ENCODE data around the gene ASB4.

The ASB4 gene

GRCh38 chr7:95485391-95486123, at the start of gene ASB4:
Gene ASB4 (plus strand): TSS chr7:95485943. CDS start chr7:95485972, 29 bp downstream.
- ChIA-PET POLR2A (no interaction called here), CTCF (interaction anchor here (0.7 to 0.8 kb wide), 2 partner anchors 9 to 205 kb away, joined by 3 to 4 read pairs; no protein-coding TSS in a partner anchor)
- no peak for DNase-seq (ENCODE audit: extremely low spot score)
- TF ChIP-seq CTBP1 (IDR thresholded peaks at IDR 0.05; ENCODE audit: borderline replicate concordance) (no peak), ARNT (IDR thresholded peaks at IDR 0.05) (no peak), L3MBTL2 (conservative IDR thresholded peaks at IDR 0.05) (no peak)

- ChIA-PET CTCF (interaction anchor here (0.6 kb wide), 1 partner anchor 12 kb away, joined by 4 read pairs; no protein-coding TSS in a partner anchor), POLR2A (no interaction called here)
- TF ChIP-seq NFRKB (IDR thresholded peaks at IDR 0.05) (no peak), ZNF384 (IDR thresholded peaks at IDR 0.05) (no peak), L3MBTL2 (conservative IDR thresholded peaks at IDR 0.05) (no peak), PKNOX1 (IDR thresholded peaks at IDR 0.05) (no peak), FOXK2 (IDR thresholded peaks at IDR 0.05) (no peak), FOXA1 (IDR thresholded peaks at IDR 0.05) (no peak), FOXM1 (IDR thresholded peaks at IDR 0.05; ENCODE audit: borderline replicate concordance) (no peak), CTBP1 (IDR thresholded peaks at IDR 0.05; ENCODE audit: borderline replicate concordance) (no peak), TARDBP (IDR thresholded peaks at IDR 0.05) (no peak), LEF1 (IDR thresholded peaks at IDR 0.05; ENCODE audit: borderline replicate concordance) (no peak), SUZ12 (IDR thresholded peaks at IDR 0.05) (no peak)
- no peak for DNase-seq (ENCODE audit: extremely low spot score)
Observed at GRCh38 chr7:95436407-95436806, 49.3 kb upstream of the ASB4 start.

GRCh38 chr7:95440394-95441038, 45.2 kb upstream of the ASB4 start:
- TF ChIP-seq HDGF (IDR thresholded peaks at IDR 0.05; ENCODE audit: borderline replicate concordance) (no peak), FOXM1 (IDR thresholded peaks at IDR 0.05; ENCODE audit: borderline replicate concordance) (no peak), FOXK2 (IDR thresholded peaks at IDR 0.05) (no peak), ARNT (IDR thresholded peaks at IDR 0.05) (no peak), NFRKB (IDR thresholded peaks at IDR 0.05) (no peak), BHLHE40 (IDR thresholded peaks at IDR 0.05; ENCODE audit: borderline replicate concordance) (no peak), SP1 (IDR thresholded peaks at IDR 0.05) (no peak), FOXA1 (IDR thresholded peaks at IDR 0.05) (no peak), LEF1 (IDR thresholded peaks at IDR 0.05; ENCODE audit: borderline replicate concordance) (no peak), CTBP1 (IDR thresholded peaks at IDR 0.05; ENCODE audit: borderline replicate concordance) (no peak), ZNF384 (IDR thresholded peaks at IDR 0.05) (no peak)
- CTCF ChIA-PET, result no interaction called here
- POLR2A ChIA-PET, result no interaction called here
- DNase-seq (ENCODE audit: extremely low spot score), result no peak

GRCh38 chr7:95441042-95441823, 44.5 kb upstream of the ASB4 start:
- ChIA-PET CTCF (no interaction called here), POLR2A (no interaction called here)
- no peak for DNase-seq (ENCODE audit: extremely low spot score)
- no peak for TF ChIP-seq TARDBP (IDR thresholded peaks at IDR 0.05)
- TF ChIP-seq LEF1 (IDR thresholded peaks at IDR 0.05; ENCODE audit: borderline replicate concordance), result no peak
- no peak for TF ChIP-seq SUZ12 (IDR thresholded peaks at IDR 0.05)
- TF ChIP-seq L3MBTL2 (conservative IDR thresholded peaks at IDR 0.05), result no peak
- TF ChIP-seq BHLHE40 (IDR thresholded peaks at IDR 0.05; ENCODE audit: borderline replicate concordance), result no peak
- no peak for TF ChIP-seq NFRKB (IDR thresholded peaks at IDR 0.05)
- no peak for TF ChIP-seq ZNF384 (IDR thresholded peaks at IDR 0.05)
- TF ChIP-seq SP1 (IDR thresholded peaks at IDR 0.05), result no peak
- TF ChIP-seq ELF4 (IDR thresholded peaks at IDR 0.05), result no peak
- no peak for TF ChIP-seq PKNOX1 (IDR thresholded peaks at IDR 0.05)
- TF ChIP-seq FOXM1 (IDR thresholded peaks at IDR 0.05; ENCODE audit: borderline replicate concordance), result no peak
- no peak for TF ChIP-seq FOXK2 (IDR thresholded peaks at IDR 0.05)
- no peak for TF ChIP-seq FOXA1 (IDR thresholded peaks at IDR 0.05)
- no peak for TF ChIP-seq CTBP1 (IDR thresholded peaks at IDR 0.05; ENCODE audit: borderline replicate concordance)
- TF ChIP-seq HDGF (IDR thresholded peaks at IDR 0.05; ENCODE audit: borderline replicate concordance), result no peak
- no peak for TF ChIP-seq ARNT (IDR thresholded peaks at IDR 0.05)

- no peak for DNase-seq (ENCODE audit: extremely low spot score)
- ChIA-PET POLR2A (interaction anchor here (2.4 kb wide), 1 partner anchor 10 kb away, joined by 8 read pairs; the partner anchor contains the start of gene PON2), CTCF (interaction anchor here (0.6 kb wide), 1 partner anchor 1959 kb away, joined by 4 read pairs; no protein-coding TSS in a partner anchor)
- TF ChIP-seq ELF4 (IDR thresholded peaks at IDR 0.05), result no peak
- no peak for TF ChIP-seq CTBP1 (IDR thresholded peaks at IDR 0.05; ENCODE audit: borderline replicate concordance)
- no peak for TF ChIP-seq TARDBP (IDR thresholded peaks at IDR 0.05)
- TF ChIP-seq ZNF384 (IDR thresholded peaks at IDR 0.05), result no peak
- no peak for TF ChIP-seq SUZ12 (IDR thresholded peaks at IDR 0.05)
Observed at GRCh38 chr7:95444796-95445195, 40.9 kb upstream of the ASB4 start.

- ChIA-PET CTCF (interaction anchor here (0.6 kb wide), 1 partner anchor 99 kb away, joined by 3 read pairs; no protein-coding TSS in a partner anchor), POLR2A (no interaction called here)
- TF ChIP-seq ZNF384 (IDR thresholded peaks at IDR 0.05) (no peak), FOXA1 (IDR thresholded peaks at IDR 0.05) (no peak), ELF4 (IDR thresholded peaks at IDR 0.05) (no peak), L3MBTL2 (conservative IDR thresholded peaks at IDR 0.05) (no peak), NFRKB (IDR thresholded peaks at IDR 0.05) (no peak), PKNOX1 (IDR thresholded peaks at IDR 0.05) (no peak), ARNT (IDR thresholded peaks at IDR 0.05) (no peak), SP1 (IDR thresholded peaks at IDR 0.05) (no peak), SUZ12 (IDR thresholded peaks at IDR 0.05) (no peak), FOXM1 (IDR thresholded peaks at IDR 0.05; ENCODE audit: borderline replicate concordance) (no peak), LEF1 (IDR thresholded peaks at IDR 0.05; ENCODE audit: borderline replicate concordance) (no peak), CTBP1 (IDR thresholded peaks at IDR 0.05; ENCODE audit: borderline replicate concordance) (no peak), TARDBP (IDR thresholded peaks at IDR 0.05) (no peak), BHLHE40 (IDR thresholded peaks at IDR 0.05; ENCODE audit: borderline replicate concordance) (no peak), HDGF (IDR thresholded peaks at IDR 0.05; ENCODE audit: borderline replicate concordance) (no peak), FOXK2 (IDR thresholded peaks at IDR 0.05) (no peak)
- no peak for DNase-seq (ENCODE audit: extremely low spot score)
Observed at GRCh38 chr7:95446618-95447017, 39.1 kb upstream of the ASB4 start.

Measured in HEK293T (cell line).